SJSA1 (cell line): ENCODE measurements around the gene PALS1. TPM values are rescaled to one million over a fixed set of nuclear protein-coding genes. Genes with fewer than 3 reads are reported as not detected.

Experiments used
- DNase-seq, 2 experiments: peaks; one replicate each; pipeline ENCODE4 v3.0.0-alpha.2; 2015 to 2020; ENCODE audit warnings: low spot score in 2 of 2, low read depth in 1 of 2
- H3K27ac ChIP-seq: fragments of 250-450 bp; sonication (Bioruptor Pico); 2 replicates; pipeline ENCODE4 v1.5.1; 2020; ENCODE audit warnings: mild to moderate bottlenecking, moderate library complexity
- H3K27me3 ChIP-seq: fragments of 250-450 bp; sonication (Bioruptor Pico); replicated peaks from 2 replicates; pipeline ENCODE4 v1.5.1; 2020; ENCODE audit warnings: mild to moderate bottlenecking, moderate library complexity
- H3K36me3 ChIP-seq: fragments of 250-450 bp; sonication (Bioruptor Pico); 2 replicates; pipeline ENCODE4 v1.5.1; 2020; ENCODE audit warnings: mild to moderate bottlenecking
- H3K4me1 ChIP-seq: fragments of 250-450 bp; sonication (Bioruptor Pico); replicated peaks from 2 replicates; pipeline ENCODE4 v1.6.1; 2021; ENCODE audit warnings: mild to moderate bottlenecking
- H3K4me3 ChIP-seq: fragments of 250-450 bp; sonication (Bioruptor Pico); 2 replicates; pipeline ENCODE4 v1.5.1; 2020; ENCODE audit warnings: mild to moderate bottlenecking
- H3K9me3 ChIP-seq: fragments of 250-450 bp; sonication (Bioruptor Pico); replicated peaks from 2 replicates; pipeline ENCODE4 v1.5.1; 2020; ENCODE audit warnings: mild to moderate bottlenecking
- total RNA-seq: library from RNA; depleted of rRNA; stranded (reverse); fragments of >200 nt; shearing (Covaris generic); gene quantifications from 2 replicates; pipeline ENCODE4 v1.2.3, GENCODE V29; 2014; rRNA removed

PALS1 gene
- total RNA-seq: 20.4 and 35.0 TPM in 2 replicates

- peak; percentile 66 to 84 for DNase-seq
- H3K27me3 ChIP-seq: no peaks in the 10 kb centered on the region
Observed at GRCh38 chr14:67241411-67242167, at the start of gene PALS1. Gene PALS1, plus strand, starts transcription at chr14:67241435. Its CDS starts 37,736 bp downstream, at chr14:67279171.

DNA sequence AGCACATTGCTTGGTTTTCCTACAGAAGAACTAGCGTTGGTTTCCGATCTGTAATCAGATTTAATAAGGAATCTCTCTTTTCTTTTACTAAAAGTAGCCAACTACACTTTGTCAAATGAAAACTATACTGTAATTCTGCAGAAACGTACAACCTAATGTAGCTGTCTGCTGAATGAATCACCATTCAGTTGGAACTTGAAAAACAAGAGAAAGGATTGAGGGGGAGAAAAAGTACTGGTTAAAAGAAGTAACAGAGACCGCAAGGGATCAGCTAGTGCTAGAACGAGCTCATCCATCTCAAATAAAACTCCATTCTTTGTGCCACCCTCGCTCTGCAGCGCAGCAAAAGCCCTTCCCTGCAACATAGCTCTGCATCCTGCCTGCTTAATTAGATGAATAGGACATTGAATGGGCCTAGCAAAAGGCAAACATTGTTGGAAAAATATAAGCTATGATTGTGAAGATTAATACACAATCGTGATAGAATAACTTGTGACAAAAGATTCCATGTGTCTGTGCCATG, 49.4 kb upstream of the PALS1 start:
- no peak for DNase-seq
- Histone ChIP-seq H3K36me3 (no peaks in the 10 kb centered on the region), H3K4me3 (no peak overlapping the region), H3K27me3 (no peaks in the 10 kb centered on the region), H3K4me1 (peaks cover 13% of the 10 kb centered on the region), H3K9me3 (no peaks in the 10 kb centered on the region), H3K27ac (no peak overlapping the region)

More at GRCh38 chr14:67241411-67242167, at the start of gene PALS1:
- Histone ChIP-seq H3K36me3 (peaks cover 4% of the 10 kb centered on the region), H3K27ac (peak within 1 kb of the TSS; percentile 94), H3K4me1 (peaks cover 7% of the 10 kb centered on the region), H3K9me3 (no peaks in the 10 kb centered on the region), H3K4me3 (peak within 1 kb of the TSS; percentile 90)

- Histone ChIP-seq H3K27ac (no peak overlapping the region), H3K27me3 (no peaks in the 10 kb centered on the region), H3K4me3 (no peak overlapping the region), H3K9me3 (no peaks in the 10 kb centered on the region), H3K36me3 (no peaks in the 10 kb centered on the region), H3K4me1 (peaks cover 7% of the 10 kb centered on the region)
- DNase-seq: no peak
Observed at GRCh38 chr14:67192366-67192765, 48.9 kb upstream of the PALS1 start.

GRCh38 chr14:67195279-67195678, 46.0 kb upstream of the PALS1 start:
- peaks cover 2% of the 10 kb centered on the region; the same call in 1 of the 2 replicates for H3K27me3 ChIP-seq
- no peaks in the 10 kb centered on the region for H3K36me3 ChIP-seq
- no peak overlapping the region for H3K27ac ChIP-seq
- H3K9me3 ChIP-seq: no peaks in the 10 kb centered on the region
- no peaks in the 10 kb centered on the region for H3K4me1 ChIP-seq
- DNase-seq: no peak
- H3K4me3 ChIP-seq: no peak overlapping the region

DNA sequence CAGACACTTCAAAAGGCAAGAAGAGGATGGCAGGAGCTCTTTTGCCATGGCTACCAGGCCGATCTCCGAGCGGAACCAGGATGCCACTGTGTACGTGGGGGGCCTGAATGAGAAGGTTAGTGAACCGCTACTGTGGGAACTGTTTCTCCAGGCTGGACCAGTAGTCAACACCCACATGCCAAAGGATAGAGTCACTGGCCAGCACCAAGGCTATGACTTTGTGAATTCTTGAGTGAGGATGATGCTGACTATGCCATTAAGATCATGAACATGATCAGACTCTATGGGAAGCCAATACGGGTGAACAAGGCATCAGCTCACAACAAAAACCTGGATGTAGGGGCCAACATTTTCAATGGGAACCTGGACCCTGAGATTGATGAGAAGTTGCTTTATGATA, 42.2 kb upstream of the PALS1 start:
- no peaks in the 10 kb centered on the region for H3K36me3 ChIP-seq
- H3K9me3 ChIP-seq: no peaks in the 10 kb centered on the region
- no peak overlapping the region for H3K27ac ChIP-seq
- no peaks in the 10 kb centered on the region for H3K4me1 ChIP-seq
- no peak overlapping the region for H3K4me3 ChIP-seq
- peaks cover 2% of the 10 kb centered on the region; the same call in 1 of the 2 replicates for H3K27me3 ChIP-seq
- no peak for DNase-seq

DNA sequence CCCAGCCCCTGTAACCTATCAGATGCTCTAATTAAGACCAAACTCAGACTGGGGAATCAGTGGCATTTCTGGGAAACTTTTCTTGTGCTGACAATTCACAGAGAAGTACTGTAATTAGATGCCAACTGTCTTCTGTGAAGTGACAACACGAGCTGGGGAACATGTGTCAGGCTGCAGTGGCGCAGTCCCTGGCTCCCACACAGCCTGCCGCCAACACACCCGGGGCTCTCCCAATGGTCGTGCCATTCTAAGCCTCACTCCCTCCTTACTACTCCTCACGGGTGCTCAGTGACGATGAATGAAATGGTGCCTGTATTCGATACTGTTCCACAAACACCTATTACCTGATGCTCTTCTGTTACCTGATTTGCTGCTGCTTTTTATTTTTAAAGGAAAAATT, 33.4 kb upstream of the PALS1 start:
- no peaks in the 10 kb centered on the region for H3K36me3 ChIP-seq
- H3K9me3 ChIP-seq: no peaks in the 10 kb centered on the region
- H3K4me1 ChIP-seq: no peaks in the 10 kb centered on the region
- no peak overlapping the region for H3K4me3 ChIP-seq
- no peak for DNase-seq
- H3K27ac ChIP-seq: no peak overlapping the region
- H3K27me3 ChIP-seq: no peaks in the 10 kb centered on the region

DNA sequence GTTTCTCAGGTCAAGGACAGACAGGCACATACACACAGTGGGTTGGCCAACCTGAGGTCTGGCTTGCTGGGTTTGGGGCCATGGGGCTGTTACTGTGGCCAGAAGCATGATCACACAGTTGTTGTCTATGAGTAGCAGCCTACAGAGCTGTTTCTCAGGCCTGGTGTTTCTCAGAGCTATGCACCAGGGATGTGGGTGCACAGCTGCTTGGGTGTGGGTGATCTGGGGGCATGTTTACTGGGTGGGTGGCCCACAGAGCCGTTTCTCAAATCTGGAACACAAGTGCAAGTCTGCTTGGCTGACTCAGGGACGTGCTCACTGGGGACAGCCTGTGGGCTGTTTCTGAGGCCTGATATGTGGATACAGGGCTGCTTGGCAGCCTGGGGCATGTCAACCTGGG, 23.1 kb upstream of the PALS1 start:
- no peaks in the 10 kb centered on the region for H3K9me3 ChIP-seq
- H3K4me1 ChIP-seq: peaks cover 32% of the 10 kb centered on the region
- H3K36me3 ChIP-seq: no peaks in the 10 kb centered on the region
- no peak overlapping the region for H3K27ac ChIP-seq
- H3K27me3 ChIP-seq: no peaks in the 10 kb centered on the region
- DNase-seq: no peak
- H3K4me3 ChIP-seq: no peak overlapping the region

DNA sequence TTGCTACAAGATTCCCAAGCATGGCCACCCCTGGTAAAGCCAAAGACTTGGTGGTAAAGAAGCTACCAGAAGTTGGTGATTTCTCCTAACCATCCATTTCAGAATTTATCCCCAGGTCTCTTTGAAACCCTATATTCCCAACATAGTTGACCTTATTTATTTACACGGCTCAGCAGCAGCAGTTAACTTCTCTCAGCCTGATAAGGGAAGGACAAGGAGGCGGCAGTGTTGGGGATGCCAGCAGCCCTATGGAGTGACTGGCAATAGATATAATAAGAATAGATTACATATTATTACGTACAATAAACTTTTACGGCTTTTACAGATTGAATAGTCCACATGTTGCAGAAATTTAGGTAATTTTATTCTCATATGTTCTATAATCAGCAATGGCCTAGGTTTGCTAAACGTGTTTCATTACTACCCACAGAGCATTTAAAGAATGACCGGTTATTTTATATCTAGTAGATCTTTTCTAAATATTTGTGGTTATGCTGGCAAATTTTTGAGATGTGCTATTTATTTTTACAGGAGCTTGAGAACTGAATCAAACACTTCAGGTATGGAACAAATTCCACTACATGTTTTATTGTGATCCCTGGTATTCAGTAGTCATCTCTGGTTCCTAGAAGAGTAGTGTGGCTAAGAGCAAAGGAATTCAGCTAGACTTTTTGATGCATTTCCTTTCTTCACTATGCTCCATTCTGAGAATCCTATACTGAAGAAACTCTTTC, 19.8 kb upstream of the PALS1 start:
- no peaks in the 10 kb centered on the region for H3K9me3 ChIP-seq
- H3K4me1 ChIP-seq: peaks cover 38% of the 10 kb centered on the region
- H3K36me3 ChIP-seq: no peaks in the 10 kb centered on the region
- no peak overlapping the region for H3K4me3 ChIP-seq
- H3K27me3 ChIP-seq: no peaks in the 10 kb centered on the region
- peak overlapping the region; percentile 52 for H3K27ac ChIP-seq
- DNase-seq: peak in 1 of 2 experiments; percentile 73

DNA sequence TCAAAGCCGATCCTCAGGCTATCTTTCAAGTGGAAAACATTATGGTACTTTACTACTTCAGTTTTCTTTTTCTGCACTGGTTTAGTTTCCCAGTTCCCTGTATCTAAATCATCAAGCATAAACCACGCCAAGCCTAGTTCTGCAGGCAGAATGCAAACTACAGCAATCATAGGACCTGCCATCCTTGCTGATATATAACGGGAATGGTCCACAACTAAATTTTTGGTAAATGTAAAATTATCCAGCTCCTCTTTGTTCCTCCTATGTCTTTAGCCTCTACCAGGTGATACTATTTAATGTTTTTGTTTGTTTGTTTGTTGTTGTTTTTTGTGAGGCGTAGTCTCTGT, 19.3 kb upstream of the PALS1 start:
- peak overlapping the region; percentile 52 for H3K27ac ChIP-seq
- DNase-seq: no peak
- peaks cover 38% of the 10 kb centered on the region for H3K4me1 ChIP-seq
- H3K36me3 ChIP-seq: no peaks in the 10 kb centered on the region
- no peak overlapping the region for H3K4me3 ChIP-seq
- no peaks in the 10 kb centered on the region for H3K9me3 ChIP-seq
- no peaks in the 10 kb centered on the region for H3K27me3 ChIP-seq

DNA sequence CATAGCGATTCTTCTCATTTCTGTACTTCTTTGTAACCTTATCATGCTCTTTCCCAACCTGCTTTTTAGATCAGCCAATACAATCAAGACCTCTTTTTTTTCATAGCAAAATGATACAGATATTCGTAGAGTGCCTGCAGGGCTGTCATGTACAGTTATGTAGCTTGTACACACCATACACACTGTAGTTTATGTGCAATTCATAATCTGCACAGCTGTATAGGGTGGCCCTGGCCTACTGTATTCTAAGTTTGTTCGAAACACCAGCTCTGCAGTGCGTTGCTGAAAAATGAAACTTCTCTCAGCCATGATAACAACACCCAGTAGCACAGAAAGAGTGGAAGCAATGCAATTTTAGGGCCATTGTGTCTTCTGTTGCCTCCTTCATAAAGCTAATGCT, 15.7 kb upstream of the PALS1 start:
- Histone ChIP-seq H3K27me3 (no peaks in the 10 kb centered on the region), H3K4me1 (peaks cover 31% of the 10 kb centered on the region)
- DNase-seq: no peak

GRCh38 chr14:67228325-67228984, 12.8 kb upstream of the PALS1 start:
- H3K4me3 ChIP-seq: peak overlapping the region; percentile 14; the same call in 1 of the 2 replicates
- peak in 1 of 2 experiments; percentile 31 for DNase-seq

More for the DNA sequence above, 15.7 kb upstream of the PALS1 start:
- H3K36me3 ChIP-seq: no peaks in the 10 kb centered on the region
- no peak overlapping the region for H3K27ac ChIP-seq
- no peaks in the 10 kb centered on the region for H3K9me3 ChIP-seq
- H3K4me3 ChIP-seq: no peak overlapping the region

DNA sequence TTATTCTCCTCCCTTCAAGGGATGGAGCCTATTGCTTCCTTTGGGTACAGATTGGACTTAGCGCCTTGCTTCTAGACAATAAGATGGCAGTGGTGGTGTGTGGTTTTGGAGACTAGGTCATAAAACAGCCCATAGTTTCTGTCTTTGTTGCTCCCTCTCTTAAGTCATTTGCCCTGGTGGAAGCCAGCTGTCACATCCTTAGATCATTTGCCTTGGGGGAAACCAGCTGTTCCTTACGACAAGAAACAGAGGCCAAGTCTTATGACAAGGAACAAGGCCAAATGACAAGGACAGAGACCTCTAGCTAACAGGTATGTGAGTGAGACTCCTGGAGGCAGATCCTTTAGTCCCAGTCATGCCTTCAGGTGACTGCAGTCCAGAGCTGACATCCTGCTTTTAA, 9.2 kb upstream of the PALS1 start:
- no peak overlapping the region for H3K4me3 ChIP-seq
- H3K9me3 ChIP-seq: no peaks in the 10 kb centered on the region
- H3K27ac ChIP-seq: no peak overlapping the region
- H3K36me3 ChIP-seq: no peaks in the 10 kb centered on the region
- DNase-seq: no peak
- H3K4me1 ChIP-seq: peaks cover 6% of the 10 kb centered on the region
- H3K27me3 ChIP-seq: no peaks in the 10 kb centered on the region

More at GRCh38 chr14:67228325-67228984, 12.8 kb upstream of the PALS1 start:
- no peaks in the 10 kb centered on the region for H3K9me3 ChIP-seq
- peaks cover 12% of the 10 kb centered on the region for H3K4me1 ChIP-seq
- no peaks in the 10 kb centered on the region for H3K27me3 ChIP-seq
- H3K27ac ChIP-seq: 0 out of 2 replicates have a peak overlapping the region, but pooled peaks have one; percentile 19
- H3K36me3 ChIP-seq: no peaks in the 10 kb centered on the region

DNA sequence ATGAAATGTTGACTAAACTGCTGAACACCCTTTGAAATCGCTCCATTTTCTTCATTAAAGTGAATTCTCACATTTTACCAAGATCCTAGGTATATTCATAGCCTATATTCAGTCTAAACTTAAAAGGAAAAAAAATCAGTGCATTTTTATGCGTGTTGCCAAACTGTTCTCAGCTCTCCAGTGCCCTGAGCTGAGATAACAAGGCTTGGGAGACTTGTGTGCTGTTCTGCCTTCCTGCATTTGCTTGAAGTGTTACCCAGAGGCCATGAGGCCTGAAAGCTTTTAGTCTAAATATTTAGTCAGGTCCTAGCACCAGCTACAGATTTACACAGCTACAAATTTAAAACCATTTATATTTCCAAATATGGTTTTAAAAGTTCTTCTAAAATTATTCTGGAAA, 8.6 kb upstream of the PALS1 start:
- Histone ChIP-seq H3K4me3 (no peak overlapping the region), H3K27me3 (no peaks in the 10 kb centered on the region), H3K9me3 (no peaks in the 10 kb centered on the region), H3K36me3 (no peaks in the 10 kb centered on the region), H3K27ac (no peak overlapping the region), H3K4me1 (peaks cover 6% of the 10 kb centered on the region)
- no peak for DNase-seq
